Epithelial cell of proximal tubule (primary cell): Measurements from ENCODE around the gene RBM19. TPM values are rescaled to one million over a fixed set of nuclear protein-coding genes. Genes with fewer than 3 reads are reported as not detected.

ENCODE experiments used
- DNase-seq: peaks from one replicate; pipeline ENCODE4 v3.0.0-alpha.2; 2011; ENCODE audit warnings: low read depth
- H3K4me3 ChIP-seq: 2 replicates; pipeline ENCODE4 v1.5.1; 2011; ENCODE audit warnings: low read depth, mild to moderate bottlenecking, low read length
- total RNA-seq: library from RNA; depleted of rRNA; stranded (reverse); fragments of >200 nt; gene quantifications from 2 replicates; pipeline ENCODE4 v1.2.3, GENCODE V29; 2015
- TF ChIP-seq, protein P1 (sequence below): conservative IDR thresholded peaks from 2 replicates; pipeline ENCODE4 v1.5.1; 2012; ENCODE audit warnings: low read depth, mild to moderate bottlenecking, low read length

Gene RBM19
- total RNA-seq, 1 donor from 2014 or later, result 26.5 TPM

DNA sequence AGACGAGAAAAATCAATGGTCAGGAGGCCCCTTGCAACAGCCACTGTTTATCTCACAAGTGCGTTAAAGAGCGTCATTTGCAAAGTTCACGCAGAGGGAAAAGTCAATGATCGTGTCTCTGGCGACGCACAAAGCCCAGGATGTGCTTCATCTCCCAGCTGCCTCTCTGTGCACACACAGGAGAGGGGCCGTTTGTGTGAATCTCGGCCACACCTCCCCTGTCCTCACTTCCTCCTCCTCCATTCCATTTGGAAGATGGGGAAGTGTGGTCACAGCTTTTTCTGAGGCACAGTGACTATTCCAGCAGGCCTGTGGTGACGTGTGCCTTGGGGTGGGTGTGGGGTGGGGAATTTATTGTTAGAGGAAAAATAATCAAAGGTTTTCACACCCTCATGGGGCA lies 90.4 kb downstream of the RBM19 start:
- H3K4me3 ChIP-seq, result no peak overlapping the region
- no peak for DNase-seq
- TF ChIP-seq, protein P1, sequence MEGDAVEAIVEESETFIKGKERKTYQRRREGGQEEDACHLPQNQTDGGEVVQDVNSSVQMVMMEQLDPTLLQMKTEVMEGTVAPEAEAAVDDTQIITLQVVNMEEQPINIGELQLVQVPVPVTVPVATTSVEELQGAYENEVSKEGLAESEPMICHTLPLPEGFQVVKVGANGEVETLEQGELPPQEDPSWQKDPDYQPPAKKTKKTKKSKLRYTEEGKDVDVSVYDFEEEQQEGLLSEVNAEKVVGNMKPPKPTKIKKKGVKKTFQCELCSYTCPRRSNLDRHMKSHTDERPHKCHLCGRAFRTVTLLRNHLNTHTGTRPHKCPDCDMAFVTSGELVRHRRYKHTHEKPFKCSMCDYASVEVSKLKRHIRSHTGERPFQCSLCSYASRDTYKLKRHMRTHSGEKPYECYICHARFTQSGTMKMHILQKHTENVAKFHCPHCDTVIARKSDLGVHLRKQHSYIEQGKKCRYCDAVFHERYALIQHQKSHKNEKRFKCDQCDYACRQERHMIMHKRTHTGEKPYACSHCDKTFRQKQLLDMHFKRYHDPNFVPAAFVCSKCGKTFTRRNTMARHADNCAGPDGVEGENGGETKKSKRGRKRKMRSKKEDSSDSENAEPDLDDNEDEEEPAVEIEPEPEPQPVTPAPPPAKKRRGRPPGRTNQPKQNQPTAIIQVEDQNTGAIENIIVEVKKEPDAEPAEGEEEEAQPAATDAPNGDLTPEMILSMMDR, result no peak

DNA sequence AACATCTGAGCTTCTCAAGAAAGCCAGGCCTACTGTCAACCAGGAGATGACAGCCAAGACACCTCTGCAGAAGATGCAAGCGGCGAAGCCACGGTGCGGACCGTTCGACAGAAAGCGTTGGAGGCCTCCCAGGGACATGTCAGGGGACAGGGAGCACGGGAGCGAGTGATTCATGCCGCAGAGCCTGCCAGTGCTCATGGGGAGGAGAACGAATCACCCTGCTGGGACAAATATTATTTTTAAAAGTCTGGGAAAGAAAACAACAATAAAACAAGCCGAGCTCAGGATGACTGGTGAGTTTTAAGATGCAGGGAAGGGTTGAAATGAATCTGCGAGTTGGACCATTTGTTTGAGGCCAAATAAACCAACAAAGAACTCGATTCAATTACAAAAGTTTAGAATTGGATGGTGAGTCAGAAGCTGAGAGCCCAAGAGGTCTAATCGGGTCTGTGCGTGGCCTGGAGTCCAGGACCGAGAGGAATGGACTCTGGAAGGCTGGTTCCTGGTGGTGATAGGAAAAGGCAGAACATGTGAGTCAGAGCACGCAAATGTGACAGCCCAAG lies 91.0 kb downstream of the RBM19 start:
- TF ChIP-seq, protein P1, result no peak
- no peak for DNase-seq
- no peak overlapping the region for H3K4me3 ChIP-seq

DNA sequence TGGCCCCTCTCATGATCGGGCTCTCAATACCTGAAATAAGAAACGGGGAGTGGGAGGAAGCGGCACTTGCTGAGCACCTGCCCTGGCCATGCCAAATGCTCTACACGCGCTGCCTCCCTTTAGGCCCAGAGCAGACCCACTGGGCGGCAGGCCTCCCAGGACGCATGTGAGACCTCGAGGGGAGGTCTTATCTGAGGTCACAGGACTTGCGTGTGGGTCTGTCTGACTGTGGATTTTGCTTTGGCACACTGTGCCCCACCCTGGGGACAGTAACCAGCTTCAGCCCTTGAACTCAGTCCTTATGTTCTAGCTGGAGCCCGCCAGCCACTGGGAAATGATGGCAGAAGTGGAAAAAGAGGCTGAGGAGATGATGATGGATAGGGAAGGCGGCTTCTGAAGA lies 91.8 kb downstream of the RBM19 start:
- no peak for DNase-seq
- TF ChIP-seq, protein P1, result no peak
- H3K4me3 ChIP-seq, result no peak overlapping the region

DNA sequence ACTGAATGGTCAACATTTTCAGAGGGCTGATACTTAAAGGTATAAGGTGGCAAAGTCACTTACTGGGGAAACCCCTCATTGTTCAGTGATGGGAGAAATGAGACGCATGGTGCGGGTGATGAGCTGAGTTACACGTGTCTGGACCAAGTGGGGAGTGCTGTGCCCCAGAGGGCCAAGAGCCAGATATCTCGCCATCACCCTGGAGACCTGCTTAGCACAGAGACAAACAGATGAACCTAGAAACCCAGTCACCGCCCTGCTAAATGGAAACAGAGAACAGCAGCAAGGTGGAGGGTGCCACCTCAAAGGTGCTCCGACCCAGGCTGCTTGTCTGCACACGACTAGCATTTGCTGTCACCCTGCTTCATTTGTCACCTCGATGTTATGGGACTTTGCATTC lies 92.4 kb downstream of the RBM19 start:
- H3K4me3 ChIP-seq, result no peak overlapping the region
- DNase-seq, result no peak
- TF ChIP-seq, protein P1, result no peak

DNA sequence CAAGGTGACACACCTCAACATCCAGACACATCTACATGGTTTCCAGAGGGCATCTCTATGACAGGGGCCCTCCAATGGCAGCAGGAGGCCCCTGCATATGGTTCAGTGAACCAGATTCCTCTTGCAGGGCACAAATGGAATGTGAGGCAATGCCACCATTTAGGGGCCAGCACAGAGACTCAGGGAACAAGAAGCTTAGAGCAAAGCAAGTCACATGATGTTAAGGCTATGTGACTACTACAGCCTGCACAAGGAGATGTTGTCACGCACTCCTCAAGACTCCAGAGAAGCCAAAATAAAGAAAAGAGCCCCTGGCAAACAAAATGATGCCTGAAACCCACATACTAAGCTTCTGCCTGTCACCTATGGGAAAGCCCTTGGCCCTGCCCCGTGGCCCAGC lies 95.2 kb downstream of the RBM19 start:
- no peak for DNase-seq
- no peak overlapping the region for H3K4me3 ChIP-seq
- TF ChIP-seq, protein P1, result no peak

DNA sequence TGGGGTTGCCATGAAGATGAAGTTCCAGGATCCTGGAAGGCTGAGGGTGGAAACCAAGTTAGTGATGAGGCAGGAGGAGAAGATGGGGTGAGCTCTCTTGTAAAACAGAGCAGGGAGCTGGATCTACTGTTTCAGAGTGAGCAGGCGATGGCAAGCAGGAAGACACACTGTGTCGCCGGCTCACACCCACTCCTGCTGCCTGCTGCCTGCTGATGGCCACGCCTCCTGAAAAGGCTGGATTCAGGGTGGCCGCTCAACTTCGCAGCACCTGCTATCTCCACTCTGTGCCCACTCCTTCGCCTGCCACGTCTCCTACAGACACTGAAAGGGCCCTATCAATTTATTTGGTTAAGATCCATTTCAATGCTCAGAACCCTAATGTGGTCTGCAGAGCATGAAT lies 96.1 kb downstream of the RBM19 start:
- no peak overlapping the region for H3K4me3 ChIP-seq
- no peak for DNase-seq
- TF ChIP-seq, protein P1, result no peak

DNA sequence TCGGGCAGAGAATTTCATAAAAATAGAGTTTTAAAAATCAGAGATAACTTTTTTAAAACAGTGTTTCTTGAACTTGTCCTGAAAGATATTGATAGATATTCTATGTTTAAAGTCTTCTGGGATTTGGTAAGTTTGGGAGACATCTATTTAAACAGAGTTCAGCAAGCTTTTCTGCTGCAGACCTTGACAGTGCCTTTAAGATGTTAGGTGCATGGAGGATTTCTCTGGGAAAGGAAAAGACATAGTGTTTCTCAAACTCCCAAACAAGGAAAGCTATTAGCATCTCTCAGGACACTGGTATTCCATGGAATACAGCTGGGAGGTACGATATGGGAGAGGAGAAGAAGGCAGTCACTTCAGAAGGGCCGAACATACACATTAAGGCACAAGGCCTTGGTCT lies 97.8 kb downstream of the RBM19 start:
- TF ChIP-seq, protein P1, result no peak
- DNase-seq, result no peak
- no peak overlapping the region for H3K4me3 ChIP-seq
